ENCODE measurements around the gene TFG.
"Not testable (repeated sequence)": the region's sequence is repeated elsewhere in the genome, so short reads cannot be mapped to it uniquely, and the experiment has no call there.

The TFG gene
- long read RNA-seq, transcript TFG-204 (8 exons, 1,783 nt): minor isoform, 102 of 518 reads
- long read RNA-seq, transcript TFG-201 (8 exons, 1,978 nt): major isoform, 350 of 518 reads
- long read RNA-seq, partial matches to known transcripts: 18 of 518 reads
- long read RNA-seq, other reads (novel, unspliced or antisense): 46 of 518 reads

- H3K4me3 ChIP-seq (replicated peaks; ENCODE audit: insufficient read depth, low read length): peak within 1 kb of the TSS; percentile 88
- DNase-seq (ENCODE audit: low read depth in 1 of 2, low spot score in 1 of 2): peak; percentile 94 to 98
- peak within 1 kb of the TSS; percentile 84 for H3K27ac ChIP-seq (replicated peaks)
- no peak for TF ChIP-seq REST (IDR thresholded peaks at IDR 0.05; ENCODE audit: insufficient replicate concordance, low read depth)
- TF ChIP-seq CTCF (IDR thresholded peaks at IDR 0.05; ENCODE audit: insufficient read depth, low read length): no peak
- TF ChIP-seq GABPA (IDR thresholded peaks at IDR 0.05; ENCODE audit: low read depth): peak; percentile 75
- peak; percentile 65 for TF ChIP-seq POLR2AphosphoS5 (IDR thresholded peaks at IDR 0.05; ENCODE audit: low read depth)
- TF ChIP-seq SPI1 (IDR thresholded peaks at IDR 0.05; ENCODE audit: borderline replicate concordance, low read depth): peak; percentile 95
- no peaks in the 10 kb centered on the region for H3K27me3 ChIP-seq (ENCODE audit: insufficient read depth, poor library complexity, severe bottlenecking)
These were observed at the start of gene TFG for GRCh38 chr3:100708989-100709841. Gene TFG, plus strand, starts transcription at chr3:100709494. Its CDS starts 4,192 bp downstream, at chr3:100713686.

- not testable (repeated sequence) for H3K27ac ChIP-seq (replicated peaks); H3K27me3 ChIP-seq (ENCODE audit: insufficient read depth, poor library complexity, severe bottlenecking); DNase-seq (ENCODE audit: low read depth in 1 of 2, low spot score in 1 of 2); H3K4me3 ChIP-seq (replicated peaks; ENCODE audit: insufficient read depth, low read length)
These were observed 48.0 kb upstream of the TFG start for GRCh38 chr3:100661294-100661693.

GRCh38 chr3:100662113-100662823 is 47.0 kb upstream of the TFG start:
- Histone ChIP-seq H3K4me3 (replicated peaks; ENCODE audit: insufficient read depth, low read length) (no peak overlapping the region), H3K27me3 (ENCODE audit: insufficient read depth, poor library complexity, severe bottlenecking) (no peaks in the 10 kb centered on the region), H3K27ac (replicated peaks) (no peak overlapping the region)
- TF ChIP-seq REST (IDR thresholded peaks at IDR 0.05; ENCODE audit: insufficient replicate concordance, low read depth) (no peak), CTCF (IDR thresholded peaks at IDR 0.05; ENCODE audit: insufficient read depth, low read length) (no peak), POLR2AphosphoS5 (IDR thresholded peaks at IDR 0.05; ENCODE audit: low read depth) (no peak)
- DNase-seq (ENCODE audit: low read depth in 1 of 2, low spot score in 1 of 2): no peak

- no peak for DNase-seq (ENCODE audit: low read depth in 1 of 2, low spot score in 1 of 2)
- no peak for TF ChIP-seq GABPA (IDR thresholded peaks at IDR 0.05; ENCODE audit: low read depth)
- Histone ChIP-seq H3K4me3 (replicated peaks; ENCODE audit: insufficient read depth, low read length) (no peak overlapping the region), H3K27me3 (ENCODE audit: insufficient read depth, poor library complexity, severe bottlenecking) (no peaks in the 10 kb centered on the region), H3K27ac (replicated peaks) (no peak overlapping the region)
These were observed 44.1 kb upstream of the TFG start for GRCh38 chr3:100665230-100665629.

- not testable (repeated sequence) for H3K27me3 ChIP-seq (ENCODE audit: insufficient read depth, poor library complexity, severe bottlenecking); DNase-seq (ENCODE audit: low read depth in 1 of 2, low spot score in 1 of 2); H3K27ac ChIP-seq (replicated peaks)
These were observed 42.6 kb upstream of the TFG start for GRCh38 chr3:100666699-100667098.

GRCh38 chr3:100667316-100667715 is 42.0 kb upstream of the TFG start:
- not testable (repeated sequence) for H3K27ac ChIP-seq (replicated peaks)

More at GRCh38 chr3:100666699-100667098, 42.6 kb upstream of the TFG start:
- H3K4me3 ChIP-seq (replicated peaks; ENCODE audit: insufficient read depth, low read length): not testable (repeated sequence)

GRCh38 chr3:100670995-100671394 is 38.3 kb upstream of the TFG start:
- not testable (repeated sequence) for H3K27ac ChIP-seq (replicated peaks); H3K4me3 ChIP-seq (replicated peaks; ENCODE audit: insufficient read depth, low read length); DNase-seq (ENCODE audit: low read depth in 1 of 2, low spot score in 1 of 2); H3K27me3 ChIP-seq (ENCODE audit: insufficient read depth, poor library complexity, severe bottlenecking)

More at GRCh38 chr3:100667316-100667715, 42.0 kb upstream of the TFG start:
- H3K4me3 ChIP-seq (replicated peaks; ENCODE audit: insufficient read depth, low read length); H3K27me3 ChIP-seq (ENCODE audit: insufficient read depth, poor library complexity, severe bottlenecking); DNase-seq (ENCODE audit: low read depth in 1 of 2, low spot score in 1 of 2): not testable (repeated sequence)
